Spleen (tissue), 11 donors: Measurements from ENCODE around the gene WIPI1. TPM values are rescaled to one million over a fixed set of nuclear protein-coding genes. Genes with fewer than 3 reads are reported as not detected.
"Not testable (repeated sequence)": the region's sequence is repeated elsewhere in the genome, so short reads cannot be mapped to it uniquely, and the experiment has no call there.

ENCODE experiments used
- DNase-seq: peaks from one replicate; pipeline ENCODE4 v3.0.0-alpha.2; 2020
- H3K27ac ChIP-seq, 8 donors: fragments of 200-600 bp; sonication (generic) in 7 of 8; 1 replicate in 4 of 8; 2 replicates in 4 of 8; pipeline versions ENCODE4 v1.5.0 to v1.8.0; 2016 to 2021; ENCODE audit warnings: inconsistent platforms in 4 of 8, mild to moderate bottlenecking in 4 of 8, moderate library complexity in 1 of 8
- H3K27me3 ChIP-seq, 7 donors: fragments of 200-600 bp; sonication (generic) in 6 of 7; replicated peaks in 1 of 7; 1 replicate in 4 of 7; 2 replicates in 3 of 7; pipeline versions ENCODE4 v1.5.0 to v1.8.0; 2016 to 2021; ENCODE audit warnings: inconsistent platforms in 3 of 7, mild to moderate bottlenecking in 1 of 7
- H3K36me3 ChIP-seq, 6 donors: fragments of 200-600 bp; sonication (generic) in 5 of 6; 1 replicate in 4 of 6; 2 replicates in 2 of 6; pipeline versions ENCODE4 v1.5.0 to v1.8.0; 2016 to 2021; ENCODE audit warnings: inconsistent platforms in 2 of 6
- H3K4me1 ChIP-seq, 6 donors: fragments of 200-600 bp; sonication (generic) in 5 of 6; 1 replicate in 3 of 6; 2 replicates in 3 of 6; pipeline versions ENCODE4 v1.5.0 to v1.8.0; 2016 to 2021; ENCODE audit warnings: inconsistent platforms in 3 of 6
- H3K4me3 ChIP-seq, 8 donors: fragments of 200-600 bp; sonication (generic) in 7 of 8; 1 replicate in 4 of 8; 2 replicates in 4 of 8; pipeline versions ENCODE4 v1.5.0 to v1.8.0; 2016 to 2021; ENCODE audit warnings: inconsistent platforms in 4 of 8, mild to moderate bottlenecking in 4 of 8, moderate library complexity in 2 of 8
- H3K9me3 ChIP-seq, 8 donors: fragments of 200-600 bp; sonication (generic) in 7 of 8; 1 replicate in 4 of 8; 2 replicates in 4 of 8; pipeline versions ENCODE4 v1.5.0 to v1.8.0; 2016 to 2021; ENCODE audit warnings: inconsistent platforms in 4 of 8
- POLR2A ChIP-seq, 3 donors: fragments of 450-650 bp; IDR thresholded peaks; one replicate each; pipeline ENCODE4 v1.5.1; 2017; ENCODE audit warnings: antibody characterized with exemption in 3 of 3, mild to moderate bottlenecking in 1 of 3
- POLR2AphosphoS5 ChIP-seq, 3 donors: sonication (generic); formaldehyde crosslinking; IDR thresholded peaks; one replicate each; pipeline ENCODE4 v1.5.1; 2017; ENCODE audit warnings: antibody characterized with exemption in 3 of 3
- WGBS, 5 donors: extraction: QIAGEN DNeasy Blood & Tissue Kit in 3 of 5; methylation state at CpG; one replicate each; pipeline versions ENCODE4 v1.1.5 to v1.1.7; 2013 to 2018; 5-methylcytosine and 5-hydroxymethylcytosine counted together
- intact Hi-C: fragments of 100-400 bp; cut with DNase I; formaldehyde crosslinking; loops from one replicate; pipeline ENCODE4 v1.15.0; 2023; ENCODE audit warnings: low total_unique reads
- polyA plus RNA-seq, 3 donors: library from polyadenylated mRNA; stranded (reverse); fragments of 200-250 nt; gene quantifications; one replicate each; pipeline ENCODE4 v1.2.1, GENCODE V29; 2013
- total RNA-seq, 7 donors: library from RNA; depleted of rRNA in 3 of 7; stranded (reverse); fragments of >200 nt in 3 of 7; fragmentation: NEBNext Ultra II Directional in 4 of 7; extraction: Animal tissue kit (Norgen Biotek cat#: 25700) in 4 of 7; gene quantifications; one replicate each; pipeline versions ENCODE4 v1.1.0 to v1.2.1, GENCODE V29; 2016 to 2021
- TF ChIP-seq, protein P1 (sequence below), 11 experiments: fragments of 200-600 bp in 7 of 11; fragments of 450-650 bp in 4 of 11; sonication (generic) in 4 of 11; IDR thresholded peaks in 8 of 11; conservative IDR thresholded peaks in 3 of 11; 1 replicate in 7 of 11; 2 replicates in 4 of 11; pipeline versions ENCODE4 v1.4.0 to v1.8.0; 2016 to 2021; ENCODE audit warnings: antibody characterized with exemption in 11 of 11, inconsistent platforms in 4 of 11, mild to moderate bottlenecking in 1 of 11
- donor health status: healthy with polysubstance abuse.
- donor health status: DM: no; HTN: no; CAD: no; lungs with moderate emphysema.
- donor health status: DM: no; HTN: no; CAD: no.
- donor health status: Bipolar disorder and iron deficiency.
- donor health status: healthy.
- donor health status: DM: no; HTN: no; CAD: no.
- donor health status: DM: yes; HTN: yes; CAD: no.

The WIPI1 gene
- total and polyA plus RNA-seq, 10 donors = 7.2 to 38.3 (median 25.6) TPM

DNA sequence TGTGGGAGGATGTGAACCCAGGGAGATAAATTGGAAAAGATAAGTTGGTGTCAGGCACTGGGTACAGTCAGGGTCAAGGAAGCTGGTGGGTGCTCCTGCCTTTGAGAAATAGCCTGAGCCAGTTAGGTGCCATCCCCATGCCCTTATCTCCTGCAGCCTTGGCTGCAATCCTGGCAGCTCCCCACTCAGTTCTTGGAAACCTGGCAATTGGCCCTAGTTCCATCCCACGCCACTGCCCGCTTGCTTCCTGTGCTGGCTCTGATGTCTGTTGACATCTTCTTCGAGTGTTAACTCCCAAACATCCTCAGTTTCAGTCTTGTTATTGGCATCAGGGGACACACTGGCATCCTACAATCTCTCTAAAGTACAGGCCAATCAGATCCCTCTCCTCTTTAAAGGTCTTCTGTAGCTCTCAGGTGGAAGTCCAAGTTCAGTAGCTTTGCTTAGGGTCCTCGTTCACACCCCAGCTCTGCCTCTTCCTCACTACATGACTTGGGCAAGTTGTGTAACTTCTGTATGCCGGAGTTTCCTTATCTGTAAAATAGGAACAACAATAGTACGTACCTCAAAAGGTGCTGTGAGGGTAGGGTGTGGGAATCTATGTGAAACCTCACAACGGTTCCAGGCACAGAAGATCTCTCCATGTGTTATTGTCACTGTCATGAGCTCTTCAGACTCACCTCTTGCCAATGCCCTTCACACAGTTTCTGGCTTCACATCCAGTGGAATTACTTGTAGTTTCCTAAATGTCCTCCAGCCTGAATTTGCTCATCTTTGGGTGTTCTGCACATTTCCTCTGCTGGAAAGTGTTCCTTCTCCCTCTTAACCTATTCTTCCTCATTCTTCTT, 41.4 kb upstream of the WIPI1 start:
- Histone ChIP-seq H3K36me3 (no peaks in the 10 kb centered on the region), H3K4me1 (peaks cover 13 to 40% (median 27%) of the 10 kb centered on the region in 6 donors), H3K27ac (peak overlapping the region; percentile 65 to 98 (median 92)), H3K27me3 (no peaks in the 10 kb centered on the region), H3K9me3 (no peaks in the 10 kb centered on the region), H3K4me3 (peak overlapping the region in 1 of 8 donors; percentile 57)
- 23 to 59% (median 27%) methylated on average over 7 of the region's 7 CpGs for WGBS, 5 donors
- intact Hi-C loops = no loop called here
- DNase-seq = no peak
- TF ChIP-seq, protein P1, sequence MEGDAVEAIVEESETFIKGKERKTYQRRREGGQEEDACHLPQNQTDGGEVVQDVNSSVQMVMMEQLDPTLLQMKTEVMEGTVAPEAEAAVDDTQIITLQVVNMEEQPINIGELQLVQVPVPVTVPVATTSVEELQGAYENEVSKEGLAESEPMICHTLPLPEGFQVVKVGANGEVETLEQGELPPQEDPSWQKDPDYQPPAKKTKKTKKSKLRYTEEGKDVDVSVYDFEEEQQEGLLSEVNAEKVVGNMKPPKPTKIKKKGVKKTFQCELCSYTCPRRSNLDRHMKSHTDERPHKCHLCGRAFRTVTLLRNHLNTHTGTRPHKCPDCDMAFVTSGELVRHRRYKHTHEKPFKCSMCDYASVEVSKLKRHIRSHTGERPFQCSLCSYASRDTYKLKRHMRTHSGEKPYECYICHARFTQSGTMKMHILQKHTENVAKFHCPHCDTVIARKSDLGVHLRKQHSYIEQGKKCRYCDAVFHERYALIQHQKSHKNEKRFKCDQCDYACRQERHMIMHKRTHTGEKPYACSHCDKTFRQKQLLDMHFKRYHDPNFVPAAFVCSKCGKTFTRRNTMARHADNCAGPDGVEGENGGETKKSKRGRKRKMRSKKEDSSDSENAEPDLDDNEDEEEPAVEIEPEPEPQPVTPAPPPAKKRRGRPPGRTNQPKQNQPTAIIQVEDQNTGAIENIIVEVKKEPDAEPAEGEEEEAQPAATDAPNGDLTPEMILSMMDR (IDR thresholded peaks at IDR 0.05 in 8 of 11, conservative IDR thresholded peaks at IDR 0.05 in 3 of 11) = no peak
- TF ChIP-seq POLR2A (IDR thresholded peaks at IDR 0.05) = no peak
- peak in 2 of 3 donors; percentile 28 to 38 for TF ChIP-seq POLR2AphosphoS5 (IDR thresholded peaks at IDR 0.05)

DNA sequence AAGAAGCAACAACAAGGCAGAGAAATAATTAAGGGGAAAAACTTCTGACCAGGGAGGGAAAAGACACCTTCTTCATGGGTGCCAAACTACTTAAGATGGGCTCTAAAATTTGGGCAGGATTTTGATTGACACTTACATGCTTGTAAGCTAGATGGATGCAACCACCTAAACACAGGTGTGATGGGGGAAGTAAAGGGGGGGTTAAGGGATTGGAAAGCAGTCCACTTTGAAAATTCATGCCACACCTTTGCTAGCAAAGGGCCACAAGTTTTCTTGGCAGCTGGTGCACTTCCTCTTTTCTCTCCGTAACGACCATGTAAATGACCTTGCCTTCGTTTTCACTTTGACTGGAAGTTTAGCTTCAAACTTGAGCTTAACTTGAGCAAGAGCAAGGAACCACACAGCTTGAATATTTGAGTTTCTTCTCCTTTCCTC, 40.6 kb upstream of the WIPI1 start:
- no peaks in the 10 kb centered on the region for H3K27me3 ChIP-seq
- no peaks in the 10 kb centered on the region for H3K9me3 ChIP-seq
- intact Hi-C loops = no loop called here
- H3K4me1 ChIP-seq = peaks cover 13 to 48% (median 35%) of the 10 kb centered on the region in 6 donors
- DNase-seq = no peak
- TF ChIP-seq, protein P1 (IDR thresholded peaks at IDR 0.05 in 8 of 11, conservative IDR thresholded peaks at IDR 0.05 in 3 of 11) = no peak
- no peak for TF ChIP-seq POLR2A (IDR thresholded peaks at IDR 0.05)
- TF ChIP-seq POLR2AphosphoS5 (IDR thresholded peaks at IDR 0.05) = peak in 1 of 3 donors; percentile 52
- H3K27ac ChIP-seq = peak overlapping the region; percentile 65 to 98 (median 92)
- WGBS, 5 donors = 1 to 3% (median 2%) methylated on average over 3 of the region's 3 CpGs
- H3K36me3 ChIP-seq = no peaks in the 10 kb centered on the region
- H3K4me3 ChIP-seq = peak overlapping the region in 1 of 8 donors; percentile 57

DNA sequence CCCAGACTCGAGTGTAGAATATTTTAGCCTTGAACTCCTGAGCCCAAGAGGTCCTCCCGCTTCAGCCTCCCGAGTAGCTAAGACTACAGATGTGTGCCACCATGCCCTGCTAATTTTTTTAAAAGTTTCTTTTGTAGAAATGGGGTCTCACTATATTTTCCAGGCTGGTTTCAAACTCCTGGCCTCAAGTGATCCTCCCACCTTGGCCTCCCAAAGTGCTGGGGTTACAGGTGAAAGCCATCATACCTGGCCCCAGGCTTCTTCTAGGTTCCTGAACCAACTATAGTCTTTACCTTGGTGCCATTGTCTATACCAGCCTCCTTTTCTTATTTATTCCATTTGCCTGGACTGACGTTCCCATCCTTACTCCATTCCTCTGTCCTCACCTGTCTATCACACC, 37.8 kb upstream of the WIPI1 start:
- Histone ChIP-seq H3K27ac (no peak overlapping the region), H3K4me3 (no peak overlapping the region), H3K27me3 (no peaks in the 10 kb centered on the region), H3K36me3 (no peaks in the 10 kb centered on the region), H3K4me1 (peaks cover 21 to 70% (median 58%) of the 10 kb centered on the region in 6 donors), H3K9me3 (no peaks in the 10 kb centered on the region)
- WGBS, 5 donors = 92 to 94% (median 93%) methylated on average over 4 of the region's 4 CpGs
- DNase-seq = no peak
- TF ChIP-seq POLR2AphosphoS5 (IDR thresholded peaks at IDR 0.05) = no peak
- TF ChIP-seq POLR2A (IDR thresholded peaks at IDR 0.05) = no peak
- TF ChIP-seq, protein P1 (IDR thresholded peaks at IDR 0.05 in 8 of 11, conservative IDR thresholded peaks at IDR 0.05 in 3 of 11) = no peak
- intact Hi-C loops = no loop called here

DNA sequence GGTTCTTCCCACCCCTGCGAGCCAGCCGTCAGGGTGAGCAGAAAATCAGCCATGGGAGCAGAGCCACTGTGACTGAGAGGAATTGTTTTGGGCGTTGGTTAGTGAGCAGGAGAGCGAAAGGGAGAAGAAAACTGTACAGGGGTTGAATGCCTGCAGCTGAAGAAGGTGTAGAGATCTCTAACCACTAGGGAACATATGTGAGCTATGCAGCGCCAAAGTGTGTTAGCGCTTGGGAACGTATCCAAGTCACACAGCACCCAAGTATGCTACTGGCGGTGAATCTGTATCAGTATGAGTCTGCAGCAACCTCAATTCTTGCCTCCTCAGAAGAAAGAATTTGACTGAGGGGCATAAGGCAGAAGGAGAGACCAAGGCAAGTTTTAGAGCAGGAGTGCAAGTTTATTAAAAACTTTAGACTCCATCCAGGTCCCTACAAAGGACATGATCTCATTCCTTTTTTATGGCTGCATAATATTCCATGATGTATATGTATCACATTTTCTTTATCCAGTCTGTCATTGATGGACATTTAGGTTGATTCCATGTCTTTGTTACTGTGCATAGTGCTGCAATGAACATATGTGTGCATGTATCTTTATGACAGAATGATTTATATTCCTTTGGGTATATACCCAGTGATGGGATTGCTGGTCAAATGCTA, 35.2 kb upstream of the WIPI1 start:
- H3K9me3 ChIP-seq, H3K36me3 ChIP-seq, H3K27me3 ChIP-seq, DNase-seq, intact Hi-C loops: not testable (repeated sequence)
- H3K27ac ChIP-seq = peak overlapping the region in 5 of 8 donors; percentile 67 to 86 (median 77)
- H3K4me1 ChIP-seq = peaks cover 6 to 63% (median 50%) of the 10 kb centered on the region in 6 donors
- 83 to 97% (median 92%) methylated on average over 8 of the region's 8 CpGs for WGBS, 5 donors
- H3K4me3 ChIP-seq = peak overlapping the region in 1 of 8 donors; percentile 25
